ENCODE data around the gene HDAC5. TPM values are rescaled to one million over a fixed set of nuclear protein-coding genes. Genes with fewer than 3 reads are reported as not detected.

The HDAC5 gene
- total and polyA plus RNA-seq, 2 of the 8 experiments (the other 6 are each of a cell fraction or from before 2014, with no cell fraction given), result 48.5 to 54.4 TPM

- H3K9me3 ChIP-seq (ENCODE audit: insufficient read depth in 2 of 2, low read depth in 1 of 2, low read length in 1 of 2), result no peaks in the 10 kb centered on the region
- H3K4ac ChIP-seq (replicated peaks; ENCODE audit: insufficient read length, low read depth, low read length), result no peak overlapping the region
- H3K4me3 ChIP-seq (ENCODE audit: extremely low read depth in 1 of 4, insufficient read depth in 2 of 4, low read depth in 3 of 4, low read length in 4 of 4), result no peak overlapping the region
- H3K27me3 ChIP-seq (replicated peaks in 1 of 4; ENCODE audit: control insufficient read depth in 3 of 4, extremely low read depth in 1 of 4, insufficient read depth in 3 of 4, low read length in 3 of 4), result no peaks in the 10 kb centered on the region
- H3K9ac ChIP-seq (replicated peaks in 1 of 4; ENCODE audit: extremely low read depth in 1 of 4, low read depth in 3 of 4, low read length in 3 of 4), result no peak overlapping the region
- H2AK5ac ChIP-seq (ENCODE audit: low read depth, low read length), result no peak overlapping the region
- H3K14ac ChIP-seq (ENCODE audit: insufficient read length), result no peak overlapping the region
- H4K5ac ChIP-seq (ENCODE audit: insufficient read length, low read depth, low read length), result no peak overlapping the region
- peaks cover 0 to 33% of the 10 kb centered on the region in 2 experiments; a peak in 2 of 4 replicates for H3K79me2 ChIP-seq (ENCODE audit: control insufficient read depth in 1 of 2, insufficient read depth in 2 of 2, low read length in 2 of 2)
- no peak overlapping the region for H2BK20ac ChIP-seq (ENCODE audit: low read length)
- DNase-seq (ENCODE audit: low read depth in 1 of 2, low spot score in 2 of 2) (no peak), FAIRE-seq (no peak)
- no peak for TF ChIP-seq POLR2A (IDR thresholded peaks at IDR 0.05; ENCODE audit: control extremely low read depth in 1 of 2, low read depth in 2 of 2, low read length in 2 of 2)
- TF ChIP-seq JUND (IDR thresholded peaks at IDR 0.05; ENCODE audit: low read length), result no peak
- no peak for TF ChIP-seq BCL11A (IDR thresholded peaks at IDR 0.05; ENCODE audit: low read depth in 2 of 2, low read length in 2 of 2)
- no peak for TF ChIP-seq ZNF274 (IDR thresholded peaks at IDR 0.05; ENCODE audit: borderline replicate concordance, extremely low read depth, low read length)
- TF ChIP-seq TAF7 (optimal IDR thresholded peaks at IDR 0.05; ENCODE audit: borderline replicate concordance, low read depth, low read length), result no peak
- TF ChIP-seq SIX5 (IDR thresholded peaks at IDR 0.05; ENCODE audit: low read depth, low read length), result no peak
- TF ChIP-seq BACH1 (IDR thresholded peaks at IDR 0.05; ENCODE audit: low read length), result no peak
- no peak for TF ChIP-seq SIRT6 (IDR thresholded peaks at IDR 0.05; ENCODE audit: low read length)
- TF ChIP-seq SP2 (IDR thresholded peaks at IDR 0.05; ENCODE audit: low read length), result no peak
- no peak for TF ChIP-seq RBBP5 (IDR thresholded peaks at IDR 0.05; ENCODE audit: borderline replicate concordance, low read depth, low read length)
- TF ChIP-seq SAP30 (IDR thresholded peaks at IDR 0.05; ENCODE audit: insufficient read depth, insufficient replicate concordance, low read length), result no peak
- TF ChIP-seq PHF8 (conservative IDR thresholded peaks at IDR 0.05; ENCODE audit: low read depth, low read length), result no peak
- H3K4me2 ChIP-seq (ENCODE audit: insufficient read depth in 1 of 2, low read depth in 2 of 2, low read length in 2 of 2), result no peak overlapping the region
- H2BK5ac ChIP-seq (ENCODE audit: low read depth, low read length), result peak overlapping the region; percentile 49; the same call in 1 of the 2 replicates
- CTCF ChIA-PET (ENCODE audit: partially characterized antibody), result interaction anchor here (1.4 to 2.3 kb wide), 2 partner anchors 38 to 68 kb away, joined by 3 to 9 read pairs; no protein-coding TSS in a partner anchor
- no peak overlapping the region for H2AFZ ChIP-seq (ENCODE audit: low read length)
- no peak overlapping the region for H4K8ac ChIP-seq (ENCODE audit: extremely low read depth, insufficient read depth, low read length)
- no peaks in the 10 kb centered on the region for H3K23me2 ChIP-seq (ENCODE audit: low read depth, low read length)
- H2BK15ac ChIP-seq (ENCODE audit: low read length), result no peak overlapping the region
- H3K36me3 ChIP-seq (ENCODE audit: control insufficient read depth in 2 of 4, insufficient read depth in 4 of 4, low read length in 3 of 4), result peaks cover 12 to 49% (median 26%) of the 10 kb centered on the region in 4 experiments
- H3K4me1 ChIP-seq (replicated peaks in 1 of 4; ENCODE audit: control insufficient read depth in 3 of 4, insufficient read depth in 4 of 4, low read length in 3 of 4), result no peaks in the 10 kb centered on the region
- H3K23ac ChIP-seq (ENCODE audit: insufficient read length), result no peak overlapping the region
- no peak overlapping the region for H2BK12ac ChIP-seq (ENCODE audit: low read depth, low read length)
- no peak overlapping the region for H3K56ac ChIP-seq (replicated peaks; ENCODE audit: insufficient read length, low read depth, low read length)
- H3K18ac ChIP-seq (ENCODE audit: extremely low read depth, low read length), result no peak overlapping the region
- no peak overlapping the region for H4K91ac ChIP-seq (replicated peaks; ENCODE audit: insufficient read length, low read length)
- 93% methylated on average over 4 of the region's 4 CpGs; no CpG with 5 or more reads in 1 of the 2 experiments for WGBS, 2 experiments (ENCODE audit: extremely low coverage in 1 of 2, insufficient coverage in 1 of 2, insufficient read length in 1 of 2, insufficient replicate concordance in 2 of 2, low coverage in 1 of 2, low lambda C conversion rate in 2 of 2, missing lambda C conversion rate in 1 of 2)
- no peak overlapping the region for H2BK120ac ChIP-seq (replicated peaks; ENCODE audit: low read depth, low read length)
- no peak overlapping the region for H3K27ac ChIP-seq (ENCODE audit: low read depth, low read length)
- POLR2A ChIA-PET (ENCODE audit: partially characterized antibody), result interaction anchor here (2.9 kb wide), 1 partner anchor 15 kb away, joined by 11 read pairs; no protein-coding TSS in a partner anchor
- peaks cover 4 to 14% of the 10 kb centered on the region in 2 experiments for H4K20me1 ChIP-seq (replicated peaks in 1 of 2; ENCODE audit: control insufficient read depth in 1 of 2, insufficient read depth in 2 of 2, low read length in 2 of 2)
- H3K79me1 ChIP-seq (ENCODE audit: low read depth, low read length), result peaks cover 9% of the 10 kb centered on the region
These were observed 29.4 kb upstream of the HDAC5 start for GRCh38 chr17:44152875-44153274.

All from H1 (cell line).